ENCODE results near the gene ACP1. TPM values are rescaled to one million over a fixed set of nuclear protein-coding genes. Genes with fewer than 3 reads are reported as not detected.

ACP1 gene
- total RNA-seq, 1 donor: 88.3 TPM

- no peak for DNase-seq (ENCODE audit: low read depth)
- no peak overlapping the region for H3K4me3 ChIP-seq (ENCODE audit: low read depth, low read length)
- no peak for TF ChIP-seq CTCF (IDR thresholded peaks at IDR 0.05; ENCODE audit: insufficient read depth, low read length)
Measured at GRCh38 chr2:288758-289361, 24.1 kb downstream of the ACP1 start.

GRCh38 chr2:289362-290089 is 24.8 kb downstream of the ACP1 start:
- peak overlapping the region; percentile 56 for H3K4me3 ChIP-seq (ENCODE audit: low read depth, low read length)
- no peak for TF ChIP-seq CTCF (IDR thresholded peaks at IDR 0.05; ENCODE audit: insufficient read depth, low read length)
- peak; percentile 16 for DNase-seq (ENCODE audit: low read depth)

- TF ChIP-seq CTCF (IDR thresholded peaks at IDR 0.05; ENCODE audit: insufficient read depth, low read length): peak; percentile 89
Measured at GRCh38 chr2:290090-290722, 25.5 kb downstream of the ACP1 start.

GRCh38 chr2:295090-295489 is 30.3 kb downstream of the ACP1 start:
- H3K4me3 ChIP-seq (ENCODE audit: low read depth, low read length): no peak overlapping the region
- no peak for DNase-seq (ENCODE audit: low read depth)
- no peak for TF ChIP-seq CTCF (IDR thresholded peaks at IDR 0.05; ENCODE audit: insufficient read depth, low read length)

More at GRCh38 chr2:290090-290722, 25.5 kb downstream of the ACP1 start:
- peak; percentile 76 for DNase-seq (ENCODE audit: low read depth)
- peak overlapping the region; percentile 56 for H3K4me3 ChIP-seq (ENCODE audit: low read depth, low read length)

GRCh38 chr2:296354-296753 is 31.6 kb downstream of the ACP1 start:
- H3K4me3 ChIP-seq (ENCODE audit: low read depth, low read length): no peak overlapping the region
- no peak for DNase-seq (ENCODE audit: low read depth)
- TF ChIP-seq CTCF (IDR thresholded peaks at IDR 0.05; ENCODE audit: insufficient read depth, low read length): no peak

- H3K4me3 ChIP-seq (ENCODE audit: low read depth, low read length): no peak overlapping the region
- TF ChIP-seq CTCF (IDR thresholded peaks at IDR 0.05; ENCODE audit: insufficient read depth, low read length): no peak
- DNase-seq (ENCODE audit: low read depth): no peak
Measured at GRCh38 chr2:305366-305765, 40.6 kb downstream of the ACP1 start.
